Fibroblast of skin of back (primary cell): ENCODE measurements around the gene CD276. TPM values are rescaled to one million over a fixed set of nuclear protein-coding genes. Genes with fewer than 3 reads are reported as not detected.
A peak's percentile ranks its signal among the peaks of the same experiment; 100 is the strongest.

Source experiments
- DNase-seq: peaks from one replicate; pipeline ENCODE4 v3.0.0-alpha.2; 2013
- polyA plus RNA-seq, 2 experiments: library from polyadenylated mRNA; unstranded; fragments of 120-200 nt; gene quantifications; one replicate each; pipeline ENCODE4 v1.2.1, GENCODE V29; 2013; ENCODE audit not compliant: insufficient read length in 2 of 2

Gene CD276
- 193 TPM for polyA plus RNA-seq (2013, experiment 1 of 2; ENCODE audit: insufficient read length)
- polyA plus RNA-seq (2013, experiment 2 of 2; ENCODE audit: insufficient read length): 158 TPM

DNA sequence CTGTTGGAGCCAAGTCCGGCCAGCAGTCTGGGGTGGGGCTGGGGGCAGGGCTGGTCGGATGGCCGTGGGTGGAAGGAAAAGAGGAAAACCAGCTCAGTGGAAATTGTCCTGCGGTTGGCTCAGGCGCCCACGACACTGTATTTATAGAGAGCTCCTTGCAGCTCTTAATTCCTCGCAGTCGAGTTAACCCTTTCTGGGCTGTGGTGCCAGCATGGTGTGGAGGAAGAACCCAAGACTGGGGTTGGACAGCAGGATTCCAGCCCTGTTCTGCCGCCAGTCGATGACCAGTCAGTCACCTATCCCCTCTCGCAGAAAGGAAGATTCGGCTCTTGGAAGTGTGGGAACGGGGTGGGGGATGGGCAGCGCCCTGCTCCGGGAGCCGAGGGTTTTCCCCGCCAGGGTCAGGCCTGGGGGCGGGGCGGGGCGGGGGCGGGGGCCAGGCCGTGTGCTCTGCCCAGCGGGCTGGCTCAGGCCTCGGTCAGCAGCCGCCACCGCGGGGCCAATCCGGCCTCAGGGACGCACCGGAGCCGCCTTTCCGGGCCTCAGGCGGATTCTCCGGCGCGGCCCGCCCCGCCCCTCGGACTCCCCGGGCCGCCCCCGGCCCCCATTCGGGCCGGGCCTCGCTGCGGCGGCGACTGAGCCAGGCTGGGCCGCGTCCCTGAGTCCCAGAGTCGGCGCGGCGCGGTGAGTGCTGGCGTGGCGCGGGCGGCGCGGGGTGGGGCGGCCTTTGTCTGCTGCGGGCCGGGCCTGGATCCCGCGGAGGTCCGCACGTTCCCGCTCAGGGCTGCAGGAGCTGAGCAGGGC, at the start of gene CD276:
Gene CD276 (plus strand): TSS at position 607 of the 804 bp plus-strand sequence. CDS start 15,257 bp downstream, outside the sequence.
- peak; percentile 70 for DNase-seq

DNA sequence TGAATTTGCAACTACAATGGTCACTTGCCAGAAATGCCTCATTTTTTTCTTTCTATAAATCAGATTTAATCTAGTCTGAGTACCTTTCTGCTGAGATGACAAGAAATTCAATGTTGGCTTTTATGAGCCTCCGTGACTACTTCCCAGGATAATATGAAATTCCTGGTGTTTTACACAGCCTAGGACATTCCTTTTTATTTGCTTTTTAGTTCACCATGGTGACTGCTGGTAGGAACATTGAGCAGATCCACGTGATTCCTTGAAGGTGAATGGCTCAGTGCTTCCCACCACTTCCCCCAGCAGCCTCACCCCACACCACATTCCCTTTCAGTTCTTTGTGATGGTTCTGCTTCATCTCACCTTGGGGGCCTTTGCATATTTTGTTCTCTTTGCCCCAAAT, 46.7 kb upstream of the CD276 start:
- peak; percentile 77 for DNase-seq

DNA sequence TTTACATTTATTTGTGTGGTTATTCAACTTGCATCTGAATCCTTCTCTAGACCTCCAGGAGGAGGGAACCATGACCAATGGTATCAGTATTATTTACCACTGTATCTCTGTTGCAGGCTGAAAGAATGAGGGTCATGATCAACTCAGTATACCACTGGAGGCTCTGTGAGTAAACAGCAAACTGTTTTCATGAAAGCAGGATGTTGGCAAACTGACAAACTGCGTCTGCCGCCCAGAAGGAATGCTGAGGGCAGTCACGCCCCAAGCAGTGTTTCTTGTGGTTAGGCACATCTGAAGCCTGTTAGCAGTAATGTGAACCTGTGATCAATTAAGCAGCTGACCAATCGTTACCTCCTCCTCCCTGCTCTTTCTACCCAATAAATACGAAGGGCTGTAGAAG, 44.7 kb upstream of the CD276 start:
- DNase-seq: peak; percentile 38

DNA sequence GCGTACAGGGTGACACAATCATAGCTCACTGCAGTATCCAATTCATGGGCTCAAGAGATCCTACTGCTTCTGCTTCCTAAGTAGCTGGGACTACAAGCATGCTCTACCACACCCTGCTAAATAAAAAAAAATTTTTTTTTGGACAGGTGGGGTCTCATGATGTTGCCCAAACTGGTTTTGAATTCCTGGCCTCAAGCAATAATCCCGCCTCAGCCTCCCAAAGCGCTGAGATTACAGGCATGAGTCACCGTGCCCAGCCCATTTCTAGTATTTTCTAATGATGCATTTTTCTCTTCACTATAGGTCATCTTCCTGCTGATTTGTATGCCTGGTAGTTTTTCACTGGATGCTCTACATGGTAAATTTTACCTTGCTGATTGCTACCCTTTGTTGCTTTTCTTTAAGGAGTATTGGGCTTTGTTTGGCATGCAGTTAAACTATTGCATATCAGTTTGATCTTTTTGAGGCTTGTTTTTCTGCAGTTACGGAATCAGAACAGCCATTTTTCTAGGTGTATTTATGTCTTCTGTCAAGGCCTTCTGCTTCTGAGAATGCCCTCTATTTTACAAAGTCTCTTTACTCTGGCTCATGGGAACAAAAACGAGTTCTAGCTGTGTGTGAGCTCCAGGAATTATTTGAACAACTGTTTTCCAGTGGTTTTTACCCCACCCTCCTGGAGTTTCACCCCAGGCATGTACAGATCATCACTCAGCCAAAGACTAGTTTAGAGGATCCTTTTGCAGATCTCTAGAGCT, 36.7 kb upstream of the CD276 start:
- peak; percentile 22 for DNase-seq

DNA sequence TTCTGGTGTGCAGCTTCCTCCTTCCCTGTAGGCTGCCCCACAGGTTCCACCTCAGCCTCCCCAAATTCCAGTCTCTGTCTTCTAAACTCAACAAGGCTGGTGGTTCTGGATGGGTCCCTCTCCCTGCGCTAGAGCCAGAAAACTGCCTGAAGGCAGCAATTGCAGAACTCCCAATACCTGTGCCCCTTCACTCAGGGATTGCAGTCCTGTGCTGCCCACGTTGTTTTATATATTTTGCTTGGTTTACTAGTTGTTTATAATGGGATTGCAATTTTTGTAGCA, 36.2 kb upstream of the CD276 start:
- no peak for DNase-seq

DNA sequence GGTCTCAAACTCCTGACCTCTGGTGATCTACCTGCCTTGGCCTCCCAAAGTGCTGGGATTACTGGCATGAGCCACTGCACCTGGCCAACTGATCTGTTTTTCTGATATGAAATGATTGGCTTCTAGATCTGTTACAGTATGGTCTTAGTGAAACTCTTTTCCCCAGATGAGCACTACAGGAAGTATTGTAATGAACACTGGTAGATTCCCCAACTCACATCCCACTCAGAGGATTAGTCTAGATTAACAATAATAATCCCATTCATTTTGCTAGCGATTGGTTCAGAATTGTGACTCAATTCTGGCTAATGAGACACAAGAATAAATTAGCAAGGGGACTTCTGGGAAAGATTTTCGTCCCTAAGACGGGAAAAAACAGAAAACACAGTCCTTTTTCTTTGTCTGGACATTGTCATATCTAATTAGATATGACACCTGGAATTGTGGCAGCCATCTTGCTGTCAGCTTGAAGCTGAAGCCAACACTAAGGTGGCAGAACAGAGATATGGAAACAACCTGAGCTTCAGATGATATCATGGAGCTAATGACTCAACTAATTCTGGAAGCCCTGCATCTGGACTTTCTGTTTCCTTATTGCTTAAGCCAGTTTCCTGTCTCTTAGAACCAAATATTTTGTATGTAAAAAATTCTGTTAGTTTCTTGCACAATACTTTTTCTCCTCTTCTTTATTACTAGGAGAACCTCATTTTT, 33.6 kb upstream of the CD276 start:
- no peak for DNase-seq

DNA sequence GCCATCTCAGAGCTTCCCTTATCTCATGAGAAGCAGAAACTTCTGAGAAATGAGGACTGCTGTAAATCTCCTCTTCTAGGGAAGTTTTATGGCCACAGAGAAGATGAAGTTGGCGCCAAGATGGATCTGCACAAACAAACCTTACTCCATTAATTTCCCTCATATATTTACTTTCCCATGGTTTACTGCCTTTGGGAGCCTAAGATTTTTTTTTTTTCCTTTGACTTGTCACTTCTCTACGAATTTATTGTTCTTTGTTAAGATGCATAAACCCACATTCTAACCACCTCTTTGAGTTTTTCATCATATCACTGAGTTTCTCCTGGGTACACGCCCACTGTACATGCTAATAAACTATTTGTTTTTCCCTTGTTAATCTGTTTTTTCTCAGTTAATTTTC, 29.5 kb upstream of the CD276 start:
- no peak for DNase-seq

DNA sequence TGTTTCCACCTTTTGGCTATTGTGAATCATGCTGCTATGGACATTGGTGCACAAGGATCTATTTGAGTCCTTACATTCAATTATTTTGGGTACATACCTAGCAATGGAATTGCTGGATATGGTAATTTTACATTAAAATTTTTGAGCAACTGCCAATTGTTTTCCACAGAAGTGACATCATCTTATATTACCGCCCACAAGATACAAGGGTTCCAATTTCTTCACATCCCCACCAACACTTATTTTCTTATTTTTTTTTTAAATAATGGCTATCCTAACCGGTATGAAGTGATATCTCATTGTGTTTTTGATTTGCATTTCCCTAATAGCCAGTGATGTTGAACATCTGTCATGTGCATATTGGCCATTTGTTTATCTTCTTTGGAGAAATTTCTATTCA, 28.5 kb upstream of the CD276 start:
- DNase-seq: no peak

DNA sequence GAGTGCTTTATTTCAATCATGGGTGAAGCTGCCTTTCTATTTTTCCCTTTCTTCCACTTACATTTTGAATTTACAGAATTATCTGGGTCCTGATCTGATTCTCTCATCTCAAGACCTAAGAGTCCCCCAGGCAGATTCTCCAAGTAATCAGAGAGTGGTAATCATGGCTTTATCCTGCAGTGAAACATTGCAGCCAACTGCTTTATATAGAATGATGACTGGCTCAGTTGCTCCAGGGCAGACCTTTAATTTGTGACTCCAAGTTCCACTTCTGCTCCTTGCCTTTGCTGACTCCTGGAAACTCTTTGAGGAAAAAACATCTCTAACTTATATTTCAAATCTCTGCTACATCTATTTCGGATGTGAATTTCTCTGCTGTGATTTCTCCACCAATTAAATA, 25.5 kb upstream of the CD276 start:
- DNase-seq: no peak

DNA sequence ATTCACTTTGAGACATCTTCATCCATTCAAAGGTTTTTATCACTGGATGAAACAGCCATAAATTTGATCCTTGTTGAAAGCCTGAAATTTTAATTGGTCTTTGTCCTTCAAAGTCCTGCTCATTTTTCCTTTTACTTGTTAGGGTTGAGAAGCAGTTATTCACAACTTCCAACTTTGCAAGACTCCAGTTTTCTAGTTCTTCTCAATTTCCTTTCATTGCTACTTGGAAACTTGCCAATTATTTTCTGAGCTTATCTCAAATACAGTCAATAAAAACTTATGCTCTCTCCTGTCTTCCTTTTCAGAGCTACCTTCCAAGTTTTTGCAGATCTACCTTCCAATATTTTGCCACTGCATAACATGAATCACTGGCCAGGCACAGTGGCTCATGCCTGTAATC, 23.7 kb upstream of the CD276 start:
- no peak for DNase-seq

DNA sequence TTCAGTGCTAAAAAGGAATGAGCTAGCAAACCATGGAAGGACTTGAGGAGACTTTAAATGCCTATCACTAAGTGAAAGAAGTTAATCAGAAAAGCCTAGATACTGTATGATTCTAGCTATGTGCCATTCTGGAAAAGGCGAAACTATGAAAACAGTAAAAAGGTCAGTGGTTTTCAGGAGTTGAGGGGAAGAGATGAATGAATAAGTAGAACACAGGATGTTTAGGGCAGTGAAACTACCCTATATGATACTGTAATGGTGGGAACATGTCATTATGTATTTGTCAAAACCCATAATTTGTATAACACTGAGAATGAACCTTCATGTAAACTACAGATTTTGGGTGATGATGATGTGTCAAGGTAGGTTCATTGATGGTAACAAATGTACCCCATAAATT, 9.6 kb upstream of the CD276 start:
- DNase-seq: no peak

DNA sequence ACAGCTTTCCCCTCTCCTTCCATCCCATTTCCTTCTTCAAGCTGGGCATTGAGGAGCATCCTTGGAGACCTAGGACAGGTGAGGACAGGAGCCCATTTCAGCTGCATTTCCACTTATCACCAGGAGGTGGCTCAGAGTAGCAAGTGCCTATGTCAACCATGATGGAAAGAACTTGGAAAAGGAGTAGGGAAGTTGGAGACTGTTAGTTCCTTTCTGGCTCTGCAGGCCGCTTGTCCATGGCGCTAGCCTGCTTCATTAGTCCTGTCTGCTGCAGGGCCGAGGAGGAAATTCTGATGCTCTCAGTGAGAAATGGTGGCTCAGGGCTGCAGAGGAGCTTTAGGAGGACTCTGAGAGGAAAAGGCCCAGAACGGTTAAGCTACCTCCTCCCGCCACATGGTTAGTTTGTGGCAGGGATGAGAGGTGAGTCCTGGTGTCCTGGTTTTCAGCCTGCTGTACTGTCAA, 7.0 kb upstream of the CD276 start:
- DNase-seq: peak; percentile 58

DNA sequence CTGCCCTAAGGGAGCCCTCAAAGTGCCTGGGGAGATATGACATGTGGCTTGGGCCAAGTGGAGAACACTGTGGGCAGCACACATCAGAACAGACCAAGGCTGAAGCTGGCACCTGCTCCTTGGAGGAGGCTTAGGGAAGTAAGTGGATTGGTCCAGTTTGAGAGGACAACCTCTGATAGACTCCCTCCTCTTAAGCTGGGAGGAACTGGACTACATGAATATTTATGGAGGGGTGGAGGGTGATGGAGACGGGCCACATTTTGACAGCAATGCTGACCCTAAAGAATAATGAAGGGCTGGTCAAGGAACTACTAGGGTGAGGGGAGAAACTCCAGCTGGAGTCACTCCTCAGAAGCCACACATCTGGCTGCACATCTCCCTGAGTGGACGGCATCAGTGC, 6.5 kb upstream of the CD276 start:
- DNase-seq: no peak

DNA sequence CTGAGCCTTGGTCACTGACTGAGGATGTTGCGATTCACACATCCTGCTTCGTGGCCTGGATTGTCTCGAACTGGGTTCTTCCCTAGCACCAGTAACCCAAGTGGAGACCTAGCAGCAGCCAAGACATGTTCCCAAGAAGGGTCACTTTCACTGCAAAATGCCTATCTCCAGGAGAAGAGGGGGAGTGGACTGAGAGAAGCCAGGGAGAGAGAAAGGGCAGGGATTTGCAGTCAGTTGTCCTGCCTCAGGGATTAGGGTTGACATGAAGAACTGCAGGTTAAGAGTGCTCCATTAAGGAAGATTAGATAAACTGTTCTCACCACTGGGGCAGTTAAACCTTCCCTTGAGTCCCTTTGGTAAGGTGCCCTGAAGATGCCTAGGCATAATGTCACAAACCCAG, 5.7 kb upstream of the CD276 start:
- DNase-seq: no peak

DNA sequence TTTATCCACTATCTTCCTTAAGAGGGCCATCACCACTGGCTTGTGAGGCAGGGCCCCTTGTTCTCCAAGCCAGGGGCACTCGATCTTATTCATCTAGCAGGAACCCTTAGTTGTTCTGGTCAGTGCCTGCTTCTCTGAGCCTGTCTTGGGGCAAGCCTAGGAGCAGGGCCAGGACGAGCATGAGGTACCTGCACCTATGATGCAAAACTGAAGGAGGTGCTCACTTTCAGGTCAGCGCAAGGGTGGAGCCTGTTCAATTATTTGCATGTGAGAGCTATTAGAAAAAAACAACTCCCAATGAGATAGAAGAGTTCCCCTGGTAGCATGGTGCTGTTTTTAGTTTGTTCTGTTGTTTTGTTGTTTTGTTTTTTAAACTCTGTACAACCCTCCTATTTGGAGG, 5.0 kb upstream of the CD276 start:
- DNase-seq: no peak

DNA sequence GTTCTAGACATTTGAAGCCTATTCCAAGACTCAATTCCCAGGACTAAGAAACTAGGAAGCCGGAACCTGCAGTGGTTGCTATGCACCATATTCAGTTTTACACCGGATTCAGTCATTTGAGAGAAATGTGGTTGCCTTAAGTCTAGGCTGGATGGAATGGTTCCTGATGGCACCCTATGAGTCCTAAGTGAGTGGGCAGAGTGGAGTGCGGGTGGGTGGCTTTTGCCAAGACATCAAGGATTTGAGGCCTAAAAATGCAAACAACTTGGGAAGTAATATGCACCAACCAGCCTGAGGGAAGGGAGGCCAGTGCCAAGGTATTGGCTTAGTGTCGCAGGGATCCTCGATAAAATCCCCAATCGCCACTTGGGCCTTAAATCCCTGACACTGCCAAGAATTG, 4.2 kb upstream of the CD276 start:
- DNase-seq: no peak

DNA sequence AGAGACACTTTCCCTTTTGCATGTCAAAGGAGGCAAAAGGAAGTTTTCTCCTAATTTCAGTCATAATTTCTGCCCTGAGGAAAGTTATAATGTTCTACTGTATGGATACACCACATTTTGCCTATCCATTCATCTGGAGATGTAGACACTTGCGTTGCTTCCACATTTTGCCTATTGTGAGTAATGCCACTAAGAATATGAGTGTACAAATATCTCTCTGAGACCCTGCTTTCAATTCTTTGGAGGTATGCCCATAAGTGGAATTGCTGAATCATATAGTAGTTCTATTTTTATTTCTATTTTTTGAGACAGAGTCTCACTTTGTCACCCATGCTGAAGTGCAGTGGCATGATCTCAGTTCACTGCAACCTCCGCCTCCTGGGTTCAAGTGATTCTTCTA, 3.6 kb upstream of the CD276 start:
- DNase-seq: no peak

DNA sequence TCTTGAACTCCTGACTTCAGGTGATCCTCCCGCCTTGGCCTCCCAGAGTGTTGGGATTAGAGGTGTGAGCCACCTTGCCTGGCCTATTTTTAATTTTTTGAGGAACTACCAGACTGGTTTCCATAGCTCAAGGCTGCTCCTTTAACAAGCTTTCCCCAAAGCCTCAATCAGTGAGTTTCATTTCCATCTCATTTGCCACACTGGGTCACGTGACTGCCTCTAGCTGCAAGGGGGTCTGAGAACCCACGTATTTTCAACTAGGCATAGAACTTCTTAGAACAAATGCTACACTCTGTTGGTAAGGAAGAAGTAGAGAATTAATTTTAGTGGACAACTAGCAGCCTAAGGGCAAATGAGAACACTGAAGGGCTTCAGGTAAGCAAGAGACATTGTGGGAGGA, 3.1 kb upstream of the CD276 start:
- DNase-seq: no peak

DNA sequence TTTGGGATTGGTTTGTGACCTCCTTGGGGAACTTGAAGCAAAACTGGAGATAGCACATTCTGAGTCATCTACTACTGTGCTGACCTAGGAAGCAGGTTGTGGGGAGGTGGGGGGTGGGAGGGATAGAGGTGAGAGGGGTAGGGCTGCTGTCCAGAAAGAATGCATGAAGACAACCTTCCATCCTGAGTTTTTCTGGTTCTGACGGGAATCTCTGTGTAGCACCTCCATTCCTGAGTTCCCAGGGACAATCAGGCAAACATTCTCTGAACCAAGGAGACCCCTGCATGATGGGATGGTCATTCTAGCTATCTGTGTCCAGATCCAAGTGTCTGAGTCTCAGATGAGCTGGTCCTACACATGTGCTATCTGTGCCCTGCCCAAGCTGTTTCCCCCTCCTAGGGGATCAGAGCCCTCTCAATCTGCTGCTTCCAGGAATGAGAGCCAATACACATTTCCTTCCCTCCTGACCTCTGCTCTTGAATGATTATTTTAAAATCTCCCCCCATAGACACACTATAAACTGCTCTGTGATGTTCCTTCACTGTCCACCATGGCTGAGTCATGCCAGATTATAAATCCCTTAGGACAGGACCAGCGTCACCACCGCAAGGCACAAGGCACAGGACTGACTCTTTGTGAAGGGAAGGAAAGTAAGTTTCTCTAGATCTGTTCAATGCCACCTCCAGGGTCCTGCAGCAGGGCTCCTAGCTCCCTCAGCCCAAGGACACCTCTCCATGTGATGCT, 2.2 kb upstream of the CD276 start:
- DNase-seq: peak; percentile 34

DNA sequence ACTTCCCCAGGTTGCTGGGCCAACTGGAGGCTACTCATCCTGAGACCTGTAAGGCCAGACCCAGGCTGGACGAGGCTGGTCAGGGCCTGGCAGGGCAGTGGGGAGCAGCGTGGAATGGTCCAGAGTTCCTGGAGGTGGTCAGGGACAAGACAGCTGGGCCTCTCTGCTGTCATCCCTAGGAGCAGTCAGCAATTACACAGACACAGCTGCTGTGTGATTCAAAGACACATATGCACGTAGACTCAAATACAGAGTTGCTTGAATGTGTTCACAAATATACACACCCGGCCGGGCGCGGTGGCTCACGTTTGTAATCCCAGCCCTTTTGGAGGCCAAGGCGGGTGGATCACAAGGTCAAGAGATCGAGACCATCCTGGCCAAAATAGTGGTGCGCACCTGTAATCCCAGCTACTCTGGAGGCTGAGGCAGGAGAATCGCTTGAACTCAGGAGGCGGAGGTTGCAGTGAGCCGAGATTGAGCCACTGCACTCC, 1.5 kb upstream of the CD276 start:
- DNase-seq: no peak

DNA sequence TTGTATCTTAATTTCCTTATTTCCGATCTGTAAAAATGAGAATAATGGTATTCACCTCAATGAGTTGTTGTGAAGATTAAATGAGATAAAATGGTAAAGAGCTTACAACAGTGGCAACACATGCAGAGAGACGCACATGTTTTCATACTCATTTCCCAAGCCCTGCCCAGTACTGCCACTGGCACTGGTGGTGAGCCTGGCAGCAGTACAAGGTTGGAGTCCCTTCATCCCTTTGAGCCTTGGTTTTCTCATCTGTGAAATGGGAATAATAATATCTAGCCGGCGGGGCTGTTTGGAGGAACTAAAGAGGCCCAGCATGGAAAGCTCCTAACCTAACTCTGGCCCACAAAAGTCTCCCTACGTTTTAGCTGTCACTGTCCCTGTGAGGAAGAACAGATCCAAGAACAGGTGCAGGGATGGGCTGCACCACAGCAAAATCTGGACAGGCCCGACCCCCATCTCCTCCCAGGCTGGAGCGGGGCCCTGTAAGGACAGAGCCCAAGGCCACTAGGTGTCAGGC, 866 bp upstream of the CD276 start:
- no peak for DNase-seq
